GM21447 (cell line): Measurements from ENCODE around the gene MYOZ1.

Experiments used
- ATAC-seq: cut with Tn5 transposase; IDR thresholded peaks from one replicate; pipeline ENCODE4 v1.9.1; 2021; ENCODE audit not compliant: unreplicated experiment

Gene MYOZ1

GRCh38 chr10:73601486-73601921 lies 39.8 kb downstream of the MYOZ1 start:
- no peak for ATAC-seq

GRCh38 chr10:73597346-73597745 lies 43.9 kb downstream of the MYOZ1 start:
- no peak for ATAC-seq

- ATAC-seq = no peak
Observed at GRCh38 chr10:73593812-73594211, 47.5 kb downstream of the MYOZ1 start.

- no peak for ATAC-seq
Observed at GRCh38 chr10:73593110-73593509, 48.2 kb downstream of the MYOZ1 start.

GRCh38 chr10:73591935-73592699 lies 49.2 kb downstream of the MYOZ1 start:
- no peak for ATAC-seq

GRCh38 chr10:73590881-73591799 lies 50.1 kb downstream of the MYOZ1 start, which contains the start of gene USP54:
USP54 (minus strand) TSS chr10:73591342; CDS start chr10:73575658, 15,684 bp downstream.
- no peak for ATAC-seq

- ATAC-seq = no peak
Observed at GRCh38 chr10:73589563-73590126, 51.6 kb downstream of the MYOZ1 start.

GRCh38 chr10:73588656-73589055 lies 52.6 kb downstream of the MYOZ1 start:
- no peak for ATAC-seq

GRCh38 chr10:73586583-73586984 lies 54.7 kb downstream of the MYOZ1 start:
- no peak for ATAC-seq

GRCh38 chr10:73585327-73585726 lies 55.9 kb downstream of the MYOZ1 start:
- ATAC-seq = no peak

GRCh38 chr10:73584737-73585136 lies 56.5 kb downstream of the MYOZ1 start:
- ATAC-seq = no peak

- ATAC-seq = no peak
Observed at GRCh38 chr10:73581918-73582317, 59.4 kb downstream of the MYOZ1 start.
